ENCODE data around the gene PTMS.
"Not testable (repeated sequence)": the region's sequence is repeated elsewhere in the genome, so short reads cannot be mapped to it uniquely, and the experiment has no call there.

Gene PTMS, protein sequence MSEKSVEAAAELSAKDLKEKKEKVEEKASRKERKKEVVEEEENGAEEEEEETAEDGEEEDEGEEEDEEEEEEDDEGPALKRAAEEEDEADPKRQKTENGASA

DNA sequence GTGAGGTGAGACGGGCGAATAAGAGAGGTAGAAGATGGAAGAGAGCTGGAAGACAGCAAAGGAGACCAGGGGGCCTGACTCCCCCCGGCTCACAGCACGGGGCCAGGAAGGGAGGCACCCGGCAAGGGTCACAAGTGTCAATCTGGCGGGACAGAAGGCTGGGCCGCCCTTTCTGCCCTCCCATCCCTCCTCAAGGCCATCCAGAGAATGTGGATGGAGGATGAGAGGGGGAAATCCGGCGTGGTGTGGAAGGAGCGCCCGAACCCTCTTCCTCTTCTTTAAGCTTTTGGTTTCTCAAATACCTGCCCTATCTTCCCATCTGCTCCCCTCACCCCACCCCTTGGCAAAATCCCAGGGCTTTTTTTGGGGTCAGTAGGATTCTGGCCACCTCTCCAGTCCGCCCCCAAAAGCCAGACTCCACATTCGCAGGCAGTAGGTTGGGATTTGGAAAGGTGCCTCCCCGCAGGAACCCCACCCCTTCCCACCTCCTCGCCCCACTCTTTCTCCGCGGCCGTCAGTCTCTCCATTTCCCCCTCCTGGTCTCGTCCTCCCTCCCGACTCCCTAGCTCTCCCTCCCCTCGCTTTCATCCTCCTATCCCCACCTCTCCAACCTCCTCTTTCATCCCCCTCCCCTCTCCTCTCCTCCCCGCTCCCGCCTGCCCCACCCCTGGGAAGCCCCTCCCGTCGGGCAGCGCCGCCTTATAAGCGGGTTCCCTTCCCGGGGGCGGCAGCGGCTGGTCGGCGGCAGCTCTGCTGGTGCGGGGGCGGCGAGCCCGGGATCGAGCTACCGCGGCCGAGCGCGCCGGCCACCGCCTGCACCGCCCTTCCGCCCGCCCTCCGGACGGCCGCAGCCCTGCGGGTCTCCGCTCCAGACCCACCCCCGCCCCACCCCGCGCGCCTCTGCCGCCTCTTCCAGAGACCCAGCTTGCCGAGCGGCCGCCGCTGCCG is at the start of gene PTMS:
TSS of gene PTMS (plus strand) at position 730 of the 948 bp plus-strand sequence. CDS start 343 bp downstream, outside the sequence.
- DNase-seq (ENCODE audit: low read depth, low spot score), result no peak

DNA sequence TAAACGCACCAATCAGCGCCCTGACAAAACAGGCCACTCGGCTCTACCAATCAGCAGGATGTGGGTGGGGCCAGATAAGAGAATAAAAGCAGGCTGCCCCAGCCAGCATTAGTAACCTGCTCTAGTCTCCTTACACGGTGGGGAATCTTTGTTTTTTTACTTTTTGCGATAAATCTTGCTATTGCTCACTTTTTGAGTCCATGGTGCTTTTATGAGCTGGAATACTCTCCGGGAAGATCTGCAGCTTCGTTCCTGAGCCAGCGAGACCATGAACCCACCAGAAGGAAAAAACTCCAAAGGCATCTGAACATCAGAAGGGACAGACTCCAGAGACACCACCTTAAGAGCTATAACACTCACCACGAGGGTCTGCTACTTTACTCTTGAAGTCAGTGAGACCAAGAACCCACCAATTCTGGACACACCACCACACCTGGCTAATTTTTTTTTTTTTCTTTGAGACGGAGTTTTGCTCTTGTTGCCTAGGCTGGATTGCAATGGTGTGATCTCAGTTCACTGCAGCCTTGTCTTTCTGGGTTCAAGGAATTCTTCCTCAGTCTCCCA is 49.2 kb upstream of the PTMS start:
- DNase-seq (ENCODE audit: low read depth, low spot score), result no peak

DNA sequence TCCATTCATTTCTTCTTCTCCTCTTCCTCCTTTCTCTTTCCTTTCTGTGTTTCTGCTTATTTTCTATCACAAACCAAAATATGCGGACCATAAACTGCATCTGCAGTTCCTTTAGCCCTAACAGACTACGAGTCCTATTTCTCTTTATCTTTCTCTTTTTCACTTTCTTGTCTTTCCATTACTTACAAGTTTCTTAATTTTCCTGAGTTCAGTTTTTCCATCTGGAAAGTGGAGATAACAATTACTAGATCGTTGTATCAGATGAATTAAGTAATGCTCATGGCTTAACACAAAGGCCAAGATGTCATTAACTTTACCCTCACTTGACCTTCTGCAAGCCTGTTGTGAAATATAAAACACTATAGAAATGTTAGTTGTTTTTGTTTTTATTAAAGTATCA is 43.3 kb upstream of the PTMS start:
- DNase-seq (ENCODE audit: low read depth, low spot score), result no peak

DNA sequence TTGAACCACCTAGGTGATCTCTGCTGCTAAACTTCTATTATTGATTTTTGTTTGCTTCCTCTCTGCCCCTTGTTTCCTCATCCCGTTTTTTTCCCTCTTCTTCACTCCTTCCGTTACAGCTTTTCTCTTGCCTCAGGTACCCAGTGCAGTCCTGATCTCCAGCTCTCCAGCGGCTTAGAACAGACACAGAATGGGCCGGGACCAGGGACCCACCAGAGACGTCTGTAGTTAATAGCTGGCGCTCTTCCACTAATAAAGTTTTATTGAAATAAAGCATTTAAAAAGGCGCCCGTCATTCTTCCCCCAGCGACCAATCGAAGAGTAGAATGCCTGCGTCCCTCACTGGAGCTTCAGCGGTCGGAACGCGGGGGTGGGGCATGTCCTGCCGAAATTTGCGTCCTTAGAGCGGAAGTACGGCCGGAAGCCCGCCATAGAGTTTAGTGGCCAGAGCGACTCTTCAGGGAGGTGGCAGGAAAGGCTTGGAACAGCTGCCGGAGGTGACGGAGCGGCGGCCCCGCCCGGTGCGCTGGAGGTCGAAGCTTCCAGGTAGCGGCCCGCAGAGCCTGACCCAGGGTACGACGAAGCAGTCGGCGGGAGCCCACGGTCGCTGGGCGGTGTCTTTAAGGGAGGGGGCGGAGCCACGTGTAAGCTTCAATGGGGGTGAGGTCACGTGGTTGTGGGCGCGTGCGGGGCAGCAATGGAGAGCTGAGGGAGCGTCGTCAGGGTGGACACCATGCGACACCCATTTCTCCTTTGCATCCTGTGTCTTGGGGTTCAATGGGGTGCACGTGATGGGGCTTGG is 42.4 kb upstream of the PTMS start, which contains the start of gene COPS7A:
TSS of gene COPS7A (plus strand) at position 440 of the 802 bp plus-strand sequence. CDS start 611 bp downstream, outside the sequence.
- peak; percentile 92 for DNase-seq (ENCODE audit: low read depth, low spot score)

DNA sequence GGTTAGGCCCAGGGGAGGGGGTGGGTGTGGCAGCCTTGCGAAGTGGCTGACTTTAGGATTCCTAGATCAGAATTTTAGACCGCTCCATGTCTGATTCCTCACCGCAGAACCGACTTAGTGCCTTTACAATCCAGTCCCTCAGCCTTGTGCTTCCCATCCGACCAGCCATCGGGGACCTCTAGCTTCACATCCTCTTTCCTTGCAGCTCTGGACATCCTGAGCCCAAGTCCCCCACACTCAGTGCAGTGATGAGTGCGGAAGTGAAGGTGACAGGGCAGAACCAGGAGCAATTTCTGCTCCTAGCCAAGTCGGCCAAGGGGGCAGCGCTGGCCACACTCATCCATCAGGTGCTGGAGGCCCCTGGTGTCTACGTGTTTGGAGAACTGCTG is 41.8 kb upstream of the PTMS start:
- no peak for DNase-seq (ENCODE audit: low read depth, low spot score)

DNA sequence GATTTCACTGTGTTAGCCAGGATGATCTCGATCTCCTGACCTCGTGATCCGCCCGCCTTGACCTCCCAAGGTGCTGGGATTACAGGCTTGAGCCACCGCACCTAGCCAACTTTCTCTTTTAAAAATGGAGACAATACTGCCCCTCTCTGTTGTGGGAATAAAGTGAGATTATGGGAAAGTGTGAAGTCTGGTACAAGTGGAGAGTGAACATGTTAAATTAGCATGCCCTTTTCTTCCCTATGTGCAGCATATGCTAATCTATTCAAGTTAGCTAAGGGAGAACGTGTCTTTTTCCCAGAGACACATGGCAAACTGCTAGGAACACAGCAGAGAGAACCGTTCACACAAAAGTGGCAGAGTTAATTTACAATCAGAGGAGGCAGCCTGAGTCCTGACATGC is 40.8 kb upstream of the PTMS start:
- no peak for DNase-seq (ENCODE audit: low read depth, low spot score)

DNA sequence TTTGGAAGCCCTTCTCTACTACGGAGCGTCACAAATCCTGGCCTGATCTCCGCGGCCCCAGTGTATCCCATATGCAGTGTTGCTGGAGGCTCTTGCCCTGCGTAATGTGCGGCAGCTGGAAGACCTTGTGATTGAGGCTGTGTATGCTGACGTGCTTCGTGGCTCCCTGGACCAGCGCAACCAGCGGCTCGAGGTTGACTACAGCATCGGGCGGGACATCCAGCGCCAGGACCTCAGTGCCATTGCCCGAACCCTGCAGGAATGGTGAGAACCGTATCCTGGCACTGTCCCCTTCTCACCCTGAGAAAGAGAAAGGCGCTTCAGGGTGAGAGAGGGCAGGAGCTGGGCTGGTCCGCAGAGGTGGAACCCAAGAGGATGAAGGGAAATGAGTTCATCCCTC is 37.0 kb upstream of the PTMS start:
- DNase-seq (ENCODE audit: low read depth, low spot score), result no peak

DNA sequence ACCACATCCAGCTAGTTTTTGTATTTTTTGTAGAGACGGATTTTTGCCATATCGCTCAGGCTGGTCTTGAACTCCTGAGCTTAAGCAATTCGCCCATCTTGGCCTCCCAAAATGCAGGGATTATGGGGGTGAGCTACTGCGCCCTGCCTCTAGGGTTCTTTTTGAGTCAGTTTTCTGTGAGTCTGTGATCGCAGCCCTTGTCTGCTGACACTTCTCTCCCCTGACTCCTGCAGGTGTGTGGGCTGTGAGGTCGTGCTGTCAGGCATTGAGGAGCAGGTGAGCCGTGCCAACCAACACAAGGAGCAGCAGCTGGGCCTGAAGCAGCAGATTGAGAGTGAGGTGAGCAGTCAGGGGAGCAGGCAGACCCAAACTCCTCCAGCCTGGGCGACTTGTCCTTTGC is 36.0 kb upstream of the PTMS start:
- no peak for DNase-seq (ENCODE audit: low read depth, low spot score)

DNA sequence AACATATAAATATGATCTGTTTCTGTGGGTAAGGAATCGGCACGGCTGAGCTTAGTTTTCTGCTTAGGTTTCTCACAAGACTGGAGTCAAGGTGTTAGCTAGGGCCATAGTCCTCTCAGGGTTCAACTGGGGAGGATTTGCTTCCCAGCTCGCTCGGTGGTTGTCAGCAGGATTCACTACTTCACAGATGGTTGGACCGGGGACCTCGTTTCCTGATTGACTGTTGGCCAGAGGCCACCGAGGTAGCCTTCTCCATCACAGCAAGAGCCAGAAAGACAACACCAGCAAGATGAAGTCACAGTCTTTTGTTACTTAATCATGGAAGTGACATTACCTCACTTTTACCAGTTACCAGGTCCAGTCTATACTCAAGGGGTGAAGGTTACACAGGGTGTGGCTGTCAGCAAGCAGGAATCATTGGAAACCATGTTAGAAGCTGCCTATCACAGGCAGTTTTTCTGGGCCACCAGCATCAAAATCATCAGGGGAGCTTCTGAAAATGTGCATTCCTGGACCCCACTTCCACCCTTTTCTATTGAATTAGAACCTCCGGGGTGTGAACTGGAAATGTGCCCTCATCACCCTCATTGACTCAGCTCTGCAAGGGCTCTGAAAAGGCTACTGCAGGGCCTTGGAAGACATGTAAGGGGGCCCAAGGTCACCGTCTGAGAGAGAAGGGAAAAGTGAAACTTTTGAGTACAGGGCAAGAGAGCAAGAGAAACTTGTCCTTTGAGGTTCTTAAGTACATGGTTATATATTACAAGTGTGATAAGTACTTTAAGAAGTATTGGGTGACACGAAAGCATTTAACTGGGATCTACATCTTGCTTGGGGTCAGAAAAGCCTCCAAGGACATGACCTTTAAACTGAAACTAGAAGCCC is 31.4 kb upstream of the PTMS start:
- no peak for DNase-seq (ENCODE audit: low read depth, low spot score)

DNA sequence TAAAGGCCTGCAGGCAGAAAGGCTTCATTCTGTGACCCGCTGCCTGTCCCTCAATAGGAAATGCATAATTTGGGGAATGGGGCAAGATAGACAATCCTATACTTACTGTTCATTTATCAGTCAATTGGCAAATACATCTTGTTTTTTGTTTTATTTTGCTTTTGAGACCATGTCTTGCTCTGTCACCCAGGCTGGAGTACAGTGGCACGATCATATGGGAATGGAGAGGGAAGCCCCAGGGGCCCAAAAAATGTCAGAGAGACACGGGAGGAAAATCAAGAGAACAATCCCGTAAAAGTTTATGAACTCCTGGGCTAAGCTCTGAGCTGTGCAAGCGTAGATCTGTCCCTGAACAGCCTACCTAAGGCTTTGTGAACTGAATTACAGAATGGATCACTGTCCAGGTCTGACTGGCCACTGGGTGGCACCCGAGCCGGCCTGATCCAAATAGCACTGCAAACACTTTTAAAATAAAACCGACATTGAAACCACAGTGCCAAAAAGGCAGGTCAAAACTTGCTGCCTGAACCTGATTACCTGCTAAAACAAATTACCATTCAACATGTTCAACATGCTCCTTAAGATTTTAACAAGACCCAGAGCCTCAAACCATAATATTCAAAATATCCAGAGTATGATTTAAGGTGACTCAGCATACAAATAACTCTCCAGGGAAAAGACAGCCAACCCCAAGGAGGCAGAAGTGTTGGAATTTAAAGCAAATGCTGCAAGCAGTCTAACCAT is 30.5 kb upstream of the PTMS start:
- no peak for DNase-seq (ENCODE audit: low read depth, low spot score)

DNA sequence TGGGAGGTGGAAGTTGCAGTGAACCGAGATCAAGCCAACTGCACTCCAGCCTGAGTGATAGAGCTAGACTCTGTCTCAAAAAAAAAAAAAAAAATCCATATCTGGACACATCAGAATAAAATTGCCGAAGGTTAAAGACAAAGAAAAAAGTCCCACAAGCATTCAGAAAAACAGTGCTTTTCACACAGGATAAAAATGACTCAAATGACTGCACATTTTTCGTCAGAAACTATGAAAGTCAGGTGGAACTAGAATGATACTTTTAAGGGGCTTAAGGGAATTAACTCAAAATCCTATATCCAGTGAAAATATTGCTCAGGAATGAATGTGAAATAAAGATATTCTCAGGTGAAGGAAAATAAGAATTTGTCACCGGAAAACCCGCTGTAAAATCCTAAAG is 29.4 kb upstream of the PTMS start:
- no peak for DNase-seq (ENCODE audit: low read depth, low spot score)

DNA sequence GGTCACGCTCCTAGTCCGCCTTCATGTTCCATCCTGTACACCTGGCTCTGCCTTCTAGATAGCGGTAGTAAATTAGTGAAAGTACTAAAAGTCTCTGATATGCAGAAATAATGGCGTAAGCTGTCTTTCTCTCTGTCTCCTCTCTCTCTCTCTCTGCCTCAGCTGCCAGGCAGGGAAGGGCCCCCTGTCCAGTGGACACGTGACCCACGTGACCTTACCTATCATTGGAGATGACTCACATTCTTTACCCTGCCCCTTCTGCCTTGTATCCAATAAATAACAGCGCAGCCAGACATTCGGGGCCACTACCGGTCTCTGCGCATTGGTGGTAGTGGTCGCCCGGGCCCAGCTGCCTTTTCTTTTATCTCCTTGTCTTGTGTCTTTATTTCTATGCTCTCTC is 24.1 kb upstream of the PTMS start:
- not testable (repeated sequence) for DNase-seq (ENCODE audit: low read depth, low spot score)

DNA sequence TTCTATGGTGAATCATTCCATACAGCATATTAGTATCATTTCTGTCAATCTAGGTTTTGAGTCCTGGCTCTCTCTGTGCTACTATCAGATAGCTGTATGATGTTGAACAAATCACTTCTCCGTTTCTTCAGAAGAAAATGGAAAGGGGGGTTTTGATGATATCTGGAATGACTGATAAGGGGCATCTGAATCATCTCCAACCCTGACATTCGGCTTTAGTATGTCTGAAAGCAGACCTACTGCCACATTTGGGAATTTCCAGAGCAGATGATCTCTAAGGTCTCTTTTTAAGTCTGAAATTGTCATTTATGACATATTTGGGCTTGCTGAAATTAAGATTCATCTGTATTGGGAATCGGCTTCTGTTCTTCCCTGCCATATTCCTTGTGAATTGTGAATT is 23.3 kb upstream of the PTMS start:
- DNase-seq (ENCODE audit: low read depth, low spot score), result no peak

DNA sequence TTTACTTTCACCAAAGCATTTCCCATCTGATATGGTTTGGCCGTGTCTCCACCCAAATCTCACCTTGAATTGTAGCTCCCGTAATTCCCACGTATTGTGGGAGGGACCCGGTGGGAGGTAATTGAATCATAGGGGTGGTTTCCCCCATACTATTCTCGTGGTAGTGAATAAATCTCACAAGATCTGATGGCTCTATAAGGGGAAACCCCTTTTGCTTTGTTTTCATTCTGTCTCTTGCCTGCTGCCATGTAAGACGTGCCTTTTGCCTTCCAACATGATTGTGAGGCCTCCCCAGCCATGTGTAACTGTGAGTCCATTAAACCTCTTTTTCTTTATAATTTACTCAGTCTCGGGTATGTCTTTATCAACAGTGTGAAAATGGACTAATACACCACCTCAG is 22.9 kb upstream of the PTMS start:
- DNase-seq (ENCODE audit: low read depth, low spot score), result not testable (repeated sequence)

DNA sequence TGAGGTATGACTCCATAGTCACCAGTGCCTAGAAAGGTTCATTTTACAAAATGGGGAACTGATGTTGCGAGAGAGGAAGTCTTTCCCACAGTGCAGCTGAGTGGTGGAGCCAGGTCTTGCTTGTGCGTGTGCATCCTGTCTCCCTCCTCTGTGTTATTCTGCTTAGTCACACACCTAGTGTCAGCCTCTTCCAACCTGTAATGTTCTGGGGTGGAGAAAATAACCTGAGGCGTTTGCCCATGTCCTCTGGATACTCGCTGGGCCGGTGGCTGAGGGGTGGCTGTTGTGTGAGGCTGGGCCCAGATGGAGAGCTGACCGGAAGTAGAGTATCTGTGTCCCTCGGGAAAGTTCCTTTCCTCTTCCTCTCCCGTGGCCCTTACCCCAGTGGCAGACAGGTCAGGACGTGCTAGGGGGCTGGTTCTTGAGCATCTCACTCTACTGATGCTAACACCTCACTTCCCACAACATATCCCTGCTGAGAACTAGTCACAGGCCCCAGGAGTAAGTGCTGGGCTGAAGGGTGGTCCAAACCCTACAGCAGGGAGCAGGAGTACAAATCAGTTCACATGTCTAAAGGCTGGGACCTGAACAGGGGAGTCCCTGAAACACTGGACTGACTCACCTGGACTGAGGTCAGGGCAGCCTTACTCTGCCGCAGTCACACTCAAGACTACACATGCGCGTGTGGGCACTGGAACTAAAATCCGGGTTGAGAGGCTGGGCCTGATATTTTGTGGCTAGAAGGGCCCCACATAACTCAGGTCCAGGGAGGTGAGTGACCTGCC is 20.2 kb upstream of the PTMS start:
- no peak for DNase-seq (ENCODE audit: low read depth, low spot score)

DNA sequence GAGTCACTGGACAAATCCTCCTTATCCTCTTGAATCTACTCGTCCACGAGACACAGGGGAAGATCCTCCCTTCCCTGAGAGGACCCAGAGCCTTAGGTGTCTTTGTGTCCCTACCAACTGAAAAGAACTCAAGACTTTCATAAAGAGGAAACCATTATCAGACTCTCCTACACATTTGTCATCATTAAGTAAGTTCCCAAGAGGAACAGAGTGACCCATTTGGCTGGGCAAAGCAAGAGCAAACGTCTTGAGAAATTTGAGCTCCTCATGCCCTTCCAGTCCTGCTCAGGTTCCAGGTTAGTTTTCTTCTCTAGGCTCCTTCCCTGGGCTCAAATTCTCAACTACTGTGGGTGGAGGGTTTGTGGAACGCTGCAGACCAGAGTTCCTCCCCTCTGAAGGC is 18.9 kb upstream of the PTMS start:
- DNase-seq (ENCODE audit: low read depth, low spot score), result no peak

DNA sequence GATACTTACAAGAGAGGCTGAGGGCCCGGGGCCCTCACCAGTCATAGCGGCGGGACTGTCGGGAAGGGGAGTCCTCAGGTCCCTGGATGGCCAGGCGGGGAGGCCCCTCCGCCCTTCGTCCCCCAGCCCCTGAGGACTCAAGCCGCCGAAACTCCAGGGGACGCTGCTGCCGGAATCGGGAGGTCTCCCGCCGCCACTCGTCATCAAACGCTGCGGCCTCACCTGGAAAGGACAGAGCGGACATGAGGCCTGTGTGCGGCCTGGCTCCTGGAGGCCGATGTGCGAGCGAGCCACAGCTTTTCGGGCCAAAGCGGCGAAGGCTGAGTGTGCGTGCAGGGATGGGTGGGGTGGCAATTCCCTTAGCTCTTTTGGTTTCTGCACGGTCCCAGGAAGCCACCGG is 17.4 kb upstream of the PTMS start:
- no peak for DNase-seq (ENCODE audit: low read depth, low spot score)

DNA sequence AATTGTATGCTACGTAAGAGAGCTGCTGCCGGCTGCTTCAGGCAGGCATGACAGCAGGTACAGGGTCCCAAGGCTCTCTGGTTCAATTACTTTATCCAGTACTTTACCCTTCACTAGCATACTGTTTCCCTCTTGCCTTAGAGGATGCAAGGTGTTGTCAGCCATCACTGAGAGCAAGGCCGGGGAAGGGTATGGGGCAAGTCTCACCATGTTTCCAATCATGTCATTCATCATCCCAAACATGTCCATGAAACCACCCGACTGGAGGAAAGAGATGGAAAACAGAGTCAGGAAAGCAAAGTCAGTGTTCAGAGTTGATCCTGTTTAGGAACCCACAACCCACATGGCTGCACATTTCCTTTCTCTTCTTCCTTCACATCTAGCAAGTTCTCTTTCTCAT is 15.7 kb upstream of the PTMS start:
- DNase-seq (ENCODE audit: low read depth, low spot score), result no peak

DNA sequence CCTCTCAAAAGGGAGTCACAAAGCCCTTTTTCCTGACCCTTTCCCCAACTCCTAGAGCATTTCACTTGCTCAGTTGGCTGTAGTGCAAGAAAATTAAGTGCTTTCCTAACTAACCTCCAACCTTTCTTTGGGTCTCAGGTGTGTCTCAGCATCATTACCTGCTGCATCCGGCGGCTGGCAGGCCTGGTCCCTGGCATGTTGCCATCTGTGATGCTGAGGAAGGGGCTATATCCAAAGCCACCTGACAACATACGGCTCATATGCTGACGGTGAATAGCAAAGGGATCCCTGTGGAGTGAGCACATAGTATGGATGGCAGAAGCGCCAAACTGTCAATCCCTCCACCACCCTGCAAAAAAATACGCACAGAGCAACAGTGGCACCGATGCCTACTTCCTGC is 14.4 kb upstream of the PTMS start:
- DNase-seq (ENCODE audit: low read depth, low spot score), result no peak

All from activated naive CD8-positive, alpha-beta T cell treated with anti-CD3 and anti-CD28 coated beads, Interleukin-2, amount 50 U/mL, for 16 hours (primary cell).